GM12872 (cell line): ENCODE data around the gene POLA1.

Source experiments
- CTCF ChIP-seq: IDR thresholded peaks from 3 replicates; pipeline ENCODE4 v1.5.1; 2011; ENCODE audit warnings: low read depth, mild to moderate bottlenecking, low read length, moderate library complexity; ENCODE audit not compliant: insufficient read depth

The POLA1 gene

GRCh38 chrX:25039036-25039435 is 345.3 kb downstream of the POLA1 start:
- no peak for TF ChIP-seq CTCF

- TF ChIP-seq CTCF = no peak
These were observed 349.5 kb downstream of the POLA1 start for GRCh38 chrX:25043192-25043591.
